Measurements from ENCODE around the gene ATP9B.

The ATP9B gene

GRCh38 chr18:79413025-79413424 is 343.8 kb downstream of the ATP9B start:
- no peak for DNase-seq (ENCODE audit: low read depth)

- DNase-seq (ENCODE audit: low read depth): no peak
These were observed 344.2 kb downstream of the ATP9B start for GRCh38 chr18:79413426-79413825.

GRCh38 chr18:79413901-79414300 is 344.7 kb downstream of the ATP9B start:
- no peak for DNase-seq (ENCODE audit: low read depth)

DNA sequence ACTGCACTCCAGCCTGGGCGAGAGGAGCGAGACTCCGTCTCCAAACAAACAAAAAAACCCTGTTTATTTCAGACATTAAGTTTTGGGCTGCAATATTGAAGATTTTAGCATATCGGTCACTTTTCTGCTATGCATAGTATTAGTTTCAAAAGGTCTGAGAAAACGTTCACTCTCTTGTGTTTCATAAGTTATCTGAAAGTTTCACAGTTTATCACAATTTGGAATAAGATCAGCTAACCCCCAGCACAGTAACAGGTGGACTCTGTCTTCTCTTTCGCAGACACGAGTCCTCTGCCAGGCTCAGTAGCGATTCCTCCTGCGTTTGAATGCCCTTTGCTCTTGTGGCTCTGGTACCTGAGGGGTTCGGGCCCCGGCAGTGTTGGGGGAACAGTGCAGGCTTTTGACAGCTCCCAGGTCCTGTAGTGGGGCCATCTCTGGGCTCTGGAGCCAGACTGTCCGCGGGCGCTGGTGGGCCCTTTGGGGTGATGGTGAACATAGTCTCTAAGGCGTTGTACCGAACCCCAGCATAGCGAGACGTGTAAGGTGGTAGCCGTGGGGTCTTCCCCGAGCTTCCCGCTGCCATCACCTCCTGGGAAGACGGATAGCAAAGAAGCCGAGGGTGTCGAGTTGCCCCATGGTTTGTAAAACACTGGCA is 347.0 kb downstream of the ATP9B start:
- no peak for DNase-seq (ENCODE audit: low read depth)

DNA sequence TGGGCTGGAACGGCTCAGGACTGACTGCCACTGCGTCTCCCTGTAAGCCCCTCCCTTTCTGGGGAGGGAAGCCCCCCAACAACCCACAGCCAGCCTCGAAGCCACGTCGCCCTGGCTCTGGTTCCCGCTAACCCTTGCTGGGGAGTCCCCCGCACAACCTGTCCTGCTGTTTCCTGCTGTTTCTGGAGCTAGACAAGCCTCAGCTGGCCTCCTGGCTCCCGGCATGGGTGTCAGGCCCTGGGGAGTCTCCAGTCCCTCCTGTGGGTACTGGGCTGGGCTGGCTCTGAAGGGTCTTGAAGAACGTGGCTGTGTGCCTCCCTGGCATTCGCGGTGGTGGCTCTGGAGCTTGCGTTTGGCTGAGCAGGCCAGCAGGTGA is 347.5 kb downstream of the ATP9B start:
- no peak for DNase-seq (ENCODE audit: low read depth)

GRCh38 chr18:79418236-79418635 is 349.0 kb downstream of the ATP9B start:
- no peak for DNase-seq (ENCODE audit: low read depth)

- DNase-seq (ENCODE audit: low read depth): no peak
These were observed 349.4 kb downstream of the ATP9B start for GRCh38 chr18:79418642-79419041.

- no peak for DNase-seq (ENCODE audit: low read depth)
These were observed 351.0 kb downstream of the ATP9B start for GRCh38 chr18:79420033-79420745.

GRCh38 chr18:79421275-79421857 is 352.2 kb downstream of the ATP9B start:
- DNase-seq (ENCODE audit: low read depth): no peak

DNA sequence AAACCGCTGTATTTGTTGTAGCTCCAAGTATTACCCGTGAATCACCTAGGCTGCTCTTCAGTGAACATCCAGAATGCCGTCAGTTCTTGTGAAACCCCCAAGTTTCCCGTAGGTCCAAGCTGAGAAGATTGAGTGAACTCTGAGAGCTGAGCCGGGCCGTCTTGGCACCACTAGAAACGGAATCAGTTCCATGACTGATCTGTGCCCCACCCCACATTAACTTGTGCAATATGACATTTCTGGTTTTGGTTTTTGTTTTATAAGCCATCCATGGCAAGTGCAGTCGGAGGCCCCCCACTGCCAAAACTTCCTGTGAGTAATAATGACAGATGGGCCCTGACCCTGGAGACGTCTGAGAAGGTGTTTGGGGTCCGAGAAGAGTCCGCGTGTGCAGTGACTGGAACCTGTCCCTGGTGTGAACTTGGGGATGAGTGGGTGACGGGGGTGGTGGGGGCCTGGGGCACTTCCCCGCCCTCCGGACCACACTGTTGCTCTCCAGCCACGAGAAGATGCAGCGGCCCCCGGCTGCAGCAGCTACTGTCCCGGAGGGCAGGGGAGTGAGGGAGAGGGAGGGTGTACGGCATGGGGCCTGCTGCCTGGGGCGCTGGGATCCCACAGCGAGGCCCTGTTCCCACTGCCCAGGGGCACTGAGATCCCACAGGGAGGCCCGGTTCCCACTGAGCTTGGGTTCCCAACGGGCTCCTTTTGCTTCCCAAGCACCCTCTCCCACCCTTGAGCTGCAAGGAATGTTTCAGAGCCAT is 353.0 kb downstream of the ATP9B start:
- DNase-seq (ENCODE audit: low read depth): peak; percentile 40

GRCh38 chr18:79422783-79423165 is 353.6 kb downstream of the ATP9B start:
- DNase-seq (ENCODE audit: low read depth): no peak

DNA sequence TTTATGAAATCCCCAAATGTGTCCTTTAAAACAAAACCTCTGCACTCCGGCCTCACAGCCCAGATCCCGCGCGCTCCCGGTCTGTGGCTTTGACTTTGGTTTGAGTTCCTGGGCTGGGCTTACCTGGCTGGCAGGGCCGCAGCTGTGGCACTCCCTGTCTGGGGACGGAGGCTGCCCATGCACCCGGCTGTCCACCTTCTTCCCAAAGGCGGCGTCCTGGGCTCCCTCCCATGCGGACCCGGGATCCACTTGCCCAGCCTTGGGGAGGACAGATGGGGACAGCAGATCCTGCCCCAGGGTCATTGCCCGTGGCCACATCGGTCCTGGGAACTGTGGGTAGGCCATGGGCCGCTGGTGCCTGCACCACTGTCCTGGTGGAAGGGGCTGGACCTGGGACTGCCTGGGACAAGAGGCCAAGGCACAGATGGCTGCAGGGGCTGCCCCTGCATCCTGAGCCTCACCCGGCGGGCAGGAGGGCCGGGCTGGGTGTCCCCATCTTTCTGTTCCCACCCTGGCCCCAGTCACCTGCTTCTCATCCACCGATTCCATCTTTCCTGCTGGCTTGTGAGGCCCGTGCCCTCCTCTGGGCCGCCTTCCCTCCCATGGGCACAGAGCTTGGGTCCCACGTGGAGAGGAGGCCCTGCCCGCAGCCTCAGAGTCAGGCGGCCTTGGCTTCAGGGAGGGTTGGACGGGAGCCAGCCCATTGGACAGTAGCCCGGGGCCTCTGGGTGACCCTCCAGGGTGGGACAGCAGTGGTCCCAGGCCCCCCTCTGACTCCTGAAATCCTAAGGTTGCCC is 354.2 kb downstream of the ATP9B start:
- DNase-seq (ENCODE audit: low read depth): no peak

GRCh38 chr18:79424008-79424565 is 354.9 kb downstream of the ATP9B start:
- DNase-seq (ENCODE audit: low read depth): no peak

DNA sequence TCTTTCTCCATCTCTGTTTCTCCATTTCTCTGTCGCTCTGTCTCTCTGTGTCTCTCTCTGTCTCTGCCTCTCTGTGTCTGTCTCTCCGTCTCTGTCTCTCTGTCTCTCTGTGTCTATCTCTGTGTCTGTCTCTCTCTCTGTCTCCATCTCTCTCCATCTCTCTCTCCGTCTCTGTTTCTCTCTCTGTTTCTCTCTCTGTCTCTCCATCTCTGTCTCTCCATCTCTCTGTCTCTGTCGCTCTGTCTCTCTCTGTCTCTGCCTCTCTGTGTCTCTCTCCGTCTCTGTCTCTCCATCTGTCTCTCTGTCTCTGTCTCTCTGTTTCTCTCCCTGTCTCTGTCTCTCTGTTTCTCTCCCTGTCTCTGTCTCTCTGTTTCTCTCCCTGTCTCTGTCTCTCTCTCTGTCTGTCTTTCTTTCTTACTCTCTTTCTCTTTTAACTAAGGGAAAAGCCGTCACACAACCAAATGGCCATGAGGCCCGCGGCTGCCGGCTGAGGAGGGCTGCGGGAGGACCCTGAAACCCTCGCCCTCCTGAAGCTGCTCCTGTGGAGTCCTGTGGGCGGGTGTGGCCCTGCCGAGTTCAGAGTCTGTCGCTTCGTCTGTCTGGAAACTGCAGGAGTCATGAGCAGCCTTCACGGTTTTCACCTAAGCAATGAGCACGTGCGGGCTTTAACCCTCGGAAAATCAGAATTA is 355.8 kb downstream of the ATP9B start:
- no peak for DNase-seq (ENCODE audit: low read depth)

DNA sequence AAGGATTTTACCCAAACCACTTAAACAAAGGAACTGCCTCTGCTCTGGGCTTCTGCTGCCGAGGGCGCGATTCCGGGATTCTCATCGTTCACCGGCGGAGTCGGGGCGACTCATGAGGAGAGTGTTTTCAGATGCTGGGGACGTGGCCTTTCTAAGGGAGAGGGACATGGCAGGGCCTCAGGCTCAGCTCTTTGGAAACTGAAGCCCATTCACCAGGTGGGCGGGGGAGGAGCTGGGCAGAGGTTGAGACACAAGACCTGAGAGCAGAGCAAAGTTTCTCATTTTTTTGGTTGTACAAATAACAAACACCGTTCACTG is 356.3 kb downstream of the ATP9B start:
- no peak for DNase-seq (ENCODE audit: low read depth)

- no peak for DNase-seq (ENCODE audit: low read depth)
These were observed 357.4 kb downstream of the ATP9B start for GRCh38 chr18:79426376-79427300.

GRCh38 chr18:79427368-79428225 is 358.4 kb downstream of the ATP9B start:
- DNase-seq (ENCODE audit: low read depth): no peak

Data from fibroblast of the conjunctiva (primary cell).